A673 (cell line): Measurements from ENCODE around the gene ZCCHC24.

Source experiments
- CTCF ChIP-seq: fragments of 300-800, 200-600 bp; sonication (generic); conservative IDR thresholded peaks from 2 replicates; pipeline ENCODE4 v1.5.1; 2017; ENCODE audit warnings: low read depth, mild to moderate bottlenecking, antibody characterized with exemption, low read length, moderate library complexity, mixed read lengths
- EZH2 ChIP-seq: fragments of 200-600 bp; sonication (generic); IDR thresholded peaks from 2 replicates; pipeline ENCODE4 v1.6.1; 2017; ENCODE audit warnings: borderline replicate concordance, low read depth, mild to moderate bottlenecking, mixed read lengths, antibody characterized with exemption, low read length; ENCODE audit not compliant: poor library complexity, severe bottlenecking

GRCh38 chr10:79412516-79412915 is 32.9 kb downstream of the ZCCHC24 start:
- TF ChIP-seq CTCF (no peak), EZH2 (no peak)
